WTC11 (cell line): ENCODE results near the gene DERA. TPM values are rescaled to one million over a fixed set of nuclear protein-coding genes. Genes with fewer than 3 reads are reported as not detected.
"Not testable (repeated sequence)": the region's sequence is repeated elsewhere in the genome, so short reads cannot be mapped to it uniquely, and the experiment has no call there.

ENCODE experiments used
- ATAC-seq: fragments of 200-7000 bp; cut with Tn5 transposase; 2 replicates; pipeline ENCODE4 v1.10.0; 2021; ENCODE audit warnings: mild to moderate bottlenecking, moderate library complexity
- CTCF ChIA-PET: fragments of 300-600 bp; sonication (Branson Sonifier 250); formaldehyde crosslinking; loops from one replicate; lab custom pipeline; 2021; ENCODE audit warnings: antibody characterized with exemption; lab: Charles Lee
- POLR2A ChIA-PET: fragments of 350-600 bp; sonication (Branson Sonifier 250); formaldehyde crosslinking; loops from one replicate; lab custom pipeline; 2021; ENCODE audit warnings: antibody characterized with exemption; lab: Charles Lee
- DNase-seq: peaks from one replicate; pipeline ENCODE4 v3.0.0; 2021; ENCODE audit warnings: low spot score
- H3K27ac Mint-ChIP-seq: 2 replicates; pipeline ENCODE4 v1.8.0; 2021; ENCODE audit warnings: mixed read lengths
- H3K27me3 Mint-ChIP-seq: 2 replicates; pipeline ENCODE4 v1.8.0; 2021; ENCODE audit warnings: low read depth, mild to moderate bottlenecking, moderate library complexity, mixed read lengths
- H3K36me3 Mint-ChIP-seq: 2 replicates; pipeline ENCODE4 v1.8.0; 2021; ENCODE audit warnings: mixed read lengths
- H3K4me1 Mint-ChIP-seq: 2 replicates; pipeline ENCODE4 v1.8.0; 2022; ENCODE audit warnings: mixed read lengths
- H3K4me3 Mint-ChIP-seq: 2 replicates; pipeline ENCODE4 v1.8.0; 2021; ENCODE audit warnings: mild to moderate bottlenecking, moderate library complexity, mixed read lengths
- H3K9me3 Mint-ChIP-seq: 2 replicates; pipeline ENCODE4 v1.8.0; 2021; ENCODE audit warnings: mixed read lengths
- AR ChIP-seq: fragments of 250-450 bp; sonication (Bioruptor Pico); IDR thresholded peaks from 2 replicates; pipeline ENCODE4 v1.9.0; 2021; ENCODE audit warnings: mild to moderate bottlenecking
- EMX1 ChIP-seq: fragments of 250-450 bp; sonication (Bioruptor Pico); IDR thresholded peaks from 2 replicates; pipeline ENCODE4 v1.8.0; 2021; ENCODE audit warnings: mild to moderate bottlenecking
- GABPB1 ChIP-seq: sonication (generic); formaldehyde crosslinking; IDR thresholded peaks from 2 replicates; pipeline ENCODE4 v1.8.1; 2023; ENCODE audit warnings: mild to moderate bottlenecking, missing genetic modification reagents
- GRHL2 ChIP-seq: fragments of 250-450 bp; sonication (Bioruptor Pico); IDR thresholded peaks from 2 replicates; pipeline ENCODE4 v1.8.0; 2022; ENCODE audit warnings: mild to moderate bottlenecking, moderate library complexity; ENCODE audit not compliant: insufficient replicate concordance, severe bottlenecking
- HMGA2 ChIP-seq: fragments of 250-450 bp; sonication (Bioruptor Pico); IDR thresholded peaks from 2 replicates; pipeline ENCODE4 v1.4.0; 2021; ENCODE audit warnings: mild to moderate bottlenecking, moderate library complexity
- JUN ChIP-seq: sonication (generic); formaldehyde crosslinking; IDR thresholded peaks from 2 replicates; pipeline ENCODE4 v1.8.0; 2023; ENCODE audit warnings: mild to moderate bottlenecking, missing genetic modification reagents
- NFATC4 ChIP-seq: fragments of 250-450 bp; sonication (Bioruptor Pico); IDR thresholded peaks from 2 replicates; pipeline ENCODE4 v1.9.0; 2021; ENCODE audit warnings: mild to moderate bottlenecking
- NFE2L1 ChIP-seq: sonication (generic); formaldehyde crosslinking; IDR thresholded peaks from 2 replicates; pipeline ENCODE4 v1.8.1; 2023; ENCODE audit warnings: missing genetic modification reagents
- NR1H2 ChIP-seq: sonication (generic); formaldehyde crosslinking; IDR thresholded peaks from 2 replicates; pipeline ENCODE4 v1.9.0; 2021; ENCODE audit warnings: mild to moderate bottlenecking, moderate library complexity, missing genetic modification reagents
- RELA ChIP-seq: sonication (generic); formaldehyde crosslinking; IDR thresholded peaks from 2 replicates; pipeline ENCODE4 v1.8.1; 2022; ENCODE audit warnings: missing genetic modification reagents, mild to moderate bottlenecking, borderline replicate concordance
- SMAD3 ChIP-seq: sonication (generic); formaldehyde crosslinking; IDR thresholded peaks from 2 replicates; pipeline ENCODE4 v1.8.0; 2022; ENCODE audit warnings: missing genetic modification reagents, mild to moderate bottlenecking, borderline replicate concordance
- SMAD4 ChIP-seq: sonication (generic); formaldehyde crosslinking; IDR thresholded peaks from 2 replicates; pipeline ENCODE4 v1.8.0; 2022; ENCODE audit warnings: mild to moderate bottlenecking, missing genetic modification reagents
- ZBTB43 ChIP-seq: sonication (generic); formaldehyde crosslinking; IDR thresholded peaks from 2 replicates; pipeline ENCODE4 v1.8.1; 2023; ENCODE audit warnings: mild to moderate bottlenecking, missing genetic modification reagents
- ZNF263 ChIP-seq: sonication (generic); formaldehyde crosslinking; IDR thresholded peaks from 2 replicates; pipeline ENCODE4 v1.8.1; 2022; ENCODE audit warnings: low read depth, mild to moderate bottlenecking, moderate library complexity, missing genetic modification reagents
- ZNF396 ChIP-seq: fragments of 250-450 bp; sonication (Bioruptor Pico); IDR thresholded peaks from 2 replicates; pipeline ENCODE4 v1.8.0; 2021; ENCODE audit warnings: mild to moderate bottlenecking, moderate library complexity, borderline replicate concordance
- ZNF423 ChIP-seq: fragments of 250-450 bp; sonication (Bioruptor Pico); IDR thresholded peaks from 2 replicates; pipeline ENCODE4 v2.1.2; 2022; ENCODE audit warnings: mild to moderate bottlenecking, moderate library complexity
- total RNA-seq: library from RNA; stranded (reverse); gene quantifications from 3 replicates; pipeline ENCODE4 v1.2.3, GENCODE V29; 2021
- TF ChIP-seq, protein P1 (sequence below): sonication (generic); formaldehyde crosslinking; IDR thresholded peaks from 2 replicates; pipeline ENCODE4 v1.8.1; 2022; ENCODE audit warnings: mild to moderate bottlenecking, missing genetic modification reagents, moderate library complexity, borderline replicate concordance
- TF ChIP-seq, protein P2 (sequence below): sonication (generic); formaldehyde crosslinking; conservative IDR thresholded peaks from 2 replicates; pipeline ENCODE4 v1.8.1; 2023; ENCODE audit warnings: mild to moderate bottlenecking, low read depth, missing genetic modification reagents, moderate library complexity

The DERA gene
- total RNA-seq, 1 experiment from 2014 or later, result 22.4 TPM

- Mint-ChIP-seq H3K9me3 (no peaks in the 10 kb centered on the region), H3K4me1 (peaks cover 29% of the 10 kb centered on the region), H3K36me3 (peaks cover 14% of the 10 kb centered on the region), H3K27me3 (no peaks in the 10 kb centered on the region), H3K27ac (no peak overlapping the region), H3K4me3 (no peak overlapping the region)
- TF ChIP-seq ZNF396 (CRISPR knock-in tag) (no peak), AR (CRISPR knock-in tag) (no peak), NFE2L1 (no peak), JUN (no peak), RELA (CRISPR knock-in tag) (no peak), SMAD3 (CRISPR knock-in tag) (no peak), ZNF263 (CRISPR knock-in tag) (no peak), GABPB1 (CRISPR knock-in tag) (no peak), NR1H2 (CRISPR knock-in tag) (no peak), SMAD4 (no peak), GRHL2 (no peak), NFATC4 (CRISPR knock-in tag) (no peak), ZBTB43 (CRISPR knock-in tag) (no peak)
- TF ChIP-seq, protein P1, sequence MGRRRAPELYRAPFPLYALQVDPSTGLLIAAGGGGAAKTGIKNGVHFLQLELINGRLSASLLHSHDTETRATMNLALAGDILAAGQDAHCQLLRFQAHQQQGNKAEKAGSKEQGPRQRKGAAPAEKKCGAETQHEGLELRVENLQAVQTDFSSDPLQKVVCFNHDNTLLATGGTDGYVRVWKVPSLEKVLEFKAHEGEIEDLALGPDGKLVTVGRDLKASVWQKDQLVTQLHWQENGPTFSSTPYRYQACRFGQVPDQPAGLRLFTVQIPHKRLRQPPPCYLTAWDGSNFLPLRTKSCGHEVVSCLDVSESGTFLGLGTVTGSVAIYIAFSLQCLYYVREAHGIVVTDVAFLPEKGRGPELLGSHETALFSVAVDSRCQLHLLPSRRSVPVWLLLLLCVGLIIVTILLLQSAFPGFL, result no peak
- TF ChIP-seq, protein P2, sequence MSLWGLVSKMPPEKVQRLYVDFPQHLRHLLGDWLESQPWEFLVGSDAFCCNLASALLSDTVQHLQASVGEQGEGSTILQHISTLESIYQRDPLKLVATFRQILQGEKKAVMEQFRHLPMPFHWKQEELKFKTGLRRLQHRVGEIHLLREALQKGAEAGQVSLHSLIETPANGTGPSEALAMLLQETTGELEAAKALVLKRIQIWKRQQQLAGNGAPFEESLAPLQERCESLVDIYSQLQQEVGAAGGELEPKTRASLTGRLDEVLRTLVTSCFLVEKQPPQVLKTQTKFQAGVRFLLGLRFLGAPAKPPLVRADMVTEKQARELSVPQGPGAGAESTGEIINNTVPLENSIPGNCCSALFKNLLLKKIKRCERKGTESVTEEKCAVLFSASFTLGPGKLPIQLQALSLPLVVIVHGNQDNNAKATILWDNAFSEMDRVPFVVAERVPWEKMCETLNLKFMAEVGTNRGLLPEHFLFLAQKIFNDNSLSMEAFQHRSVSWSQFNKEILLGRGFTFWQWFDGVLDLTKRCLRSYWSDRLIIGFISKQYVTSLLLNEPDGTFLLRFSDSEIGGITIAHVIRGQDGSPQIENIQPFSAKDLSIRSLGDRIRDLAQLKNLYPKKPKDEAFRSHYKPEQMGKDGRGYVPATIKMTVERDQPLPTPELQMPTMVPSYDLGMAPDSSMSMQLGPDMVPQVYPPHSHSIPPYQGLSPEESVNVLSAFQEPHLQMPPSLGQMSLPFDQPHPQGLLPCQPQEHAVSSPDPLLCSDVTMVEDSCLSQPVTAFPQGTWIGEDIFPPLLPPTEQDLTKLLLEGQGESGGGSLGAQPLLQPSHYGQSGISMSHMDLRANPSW (CRISPR knock-in tag), result no peak
- DNase-seq (no peak), ATAC-seq (no peak)
- ChIA-PET CTCF (no interaction called here), POLR2A (no interaction called here)
Measured at GRCh38 chr12:15962760-15963159, 51.6 kb downstream of the DERA start.

- no peaks in the 10 kb centered on the region for H3K27me3 Mint-ChIP-seq
- no peaks in the 10 kb centered on the region for H3K9me3 Mint-ChIP-seq
- DNase-seq (no peak), ATAC-seq (no peak)
- CTCF ChIA-PET, result no interaction called here
- POLR2A ChIA-PET, result no interaction called here
- TF ChIP-seq ZNF423 (CRISPR knock-in tag), result no peak
- peaks cover 25% of the 10 kb centered on the region for H3K4me1 Mint-ChIP-seq
- peaks cover 14% of the 10 kb centered on the region for H3K36me3 Mint-ChIP-seq
- no peak overlapping the region for H3K27ac Mint-ChIP-seq
- H3K4me3 Mint-ChIP-seq, result no peak overlapping the region
Measured at GRCh38 chr12:15963271-15963670, 52.1 kb downstream of the DERA start.

DNA sequence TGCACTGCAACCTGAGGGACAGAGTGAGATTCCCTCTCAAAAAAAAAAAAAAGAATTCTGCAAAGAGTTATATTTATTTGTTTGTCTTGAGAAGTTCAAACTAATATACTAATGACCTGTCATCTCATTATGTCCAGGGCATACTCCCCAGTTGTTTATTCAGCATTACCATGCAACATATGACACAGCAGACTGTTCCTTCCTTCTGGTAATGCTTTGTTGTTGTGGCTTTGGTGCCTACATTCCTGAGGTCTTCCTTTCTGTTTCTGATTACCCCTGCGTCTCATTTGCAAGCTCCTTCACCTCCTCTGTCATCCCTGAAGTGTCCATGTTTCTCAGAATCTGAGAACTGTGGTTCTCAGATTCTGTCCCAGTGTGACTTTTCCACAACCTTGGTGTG is 55.3 kb downstream of the DERA start:
- Mint-ChIP-seq H3K4me1 (peaks cover 19% of the 10 kb centered on the region), H3K27me3 (no peaks in the 10 kb centered on the region), H3K4me3 (no peak overlapping the region), H3K36me3 (peaks cover 7% of the 10 kb centered on the region; the same call in 1 of the 2 replicates), H3K27ac (peak overlapping the region; percentile 9; the same call in 1 of the 2 replicates), H3K9me3 (no peaks in the 10 kb centered on the region)
- DNase-seq (no peak), ATAC-seq (no peak)
- TF ChIP-seq HMGA2 (CRISPR knock-in tag), result no peak
- TF ChIP-seq EMX1 (CRISPR knock-in tag), result no peak
- TF ChIP-seq NFE2L1, result no peak
- ChIA-PET CTCF (interaction anchor here (0.7 kb wide), 1 partner anchor 1018 kb away, joined by 3 read pairs; no protein-coding TSS in a partner anchor), POLR2A (no interaction called here)

- CTCF ChIA-PET, H3K27me3 Mint-ChIP-seq, POLR2A ChIA-PET, H3K4me3 Mint-ChIP-seq, H3K36me3 Mint-ChIP-seq, ATAC-seq, H3K27ac Mint-ChIP-seq, DNase-seq, H3K9me3 Mint-ChIP-seq: not testable (repeated sequence)
- H3K4me1 Mint-ChIP-seq, result peaks cover 19% of the 10 kb centered on the region
Measured at GRCh38 chr12:15967053-15967452, 55.9 kb downstream of the DERA start.
